ENCODE measurements around the gene RBFA. TPM values are rescaled to one million over a fixed set of nuclear protein-coding genes. Genes with fewer than 3 reads are reported as not detected.
"Not testable (repeated sequence)": the region's sequence is repeated elsewhere in the genome, so short reads cannot be mapped to it uniquely, and the experiment has no call there.

The RBFA gene
- total and polyA plus RNA-seq, 8 donors, result 12.8 to 58.8 (median 24.5) TPM

- TF ChIP-seq EP300 (IDR thresholded peaks at IDR 0.05) (no peak), POLR2A (IDR thresholded peaks at IDR 0.05) (no peak), POLR2AphosphoS5 (IDR thresholded peaks at IDR 0.05) (no peak)
- TF ChIP-seq, protein P1, sequence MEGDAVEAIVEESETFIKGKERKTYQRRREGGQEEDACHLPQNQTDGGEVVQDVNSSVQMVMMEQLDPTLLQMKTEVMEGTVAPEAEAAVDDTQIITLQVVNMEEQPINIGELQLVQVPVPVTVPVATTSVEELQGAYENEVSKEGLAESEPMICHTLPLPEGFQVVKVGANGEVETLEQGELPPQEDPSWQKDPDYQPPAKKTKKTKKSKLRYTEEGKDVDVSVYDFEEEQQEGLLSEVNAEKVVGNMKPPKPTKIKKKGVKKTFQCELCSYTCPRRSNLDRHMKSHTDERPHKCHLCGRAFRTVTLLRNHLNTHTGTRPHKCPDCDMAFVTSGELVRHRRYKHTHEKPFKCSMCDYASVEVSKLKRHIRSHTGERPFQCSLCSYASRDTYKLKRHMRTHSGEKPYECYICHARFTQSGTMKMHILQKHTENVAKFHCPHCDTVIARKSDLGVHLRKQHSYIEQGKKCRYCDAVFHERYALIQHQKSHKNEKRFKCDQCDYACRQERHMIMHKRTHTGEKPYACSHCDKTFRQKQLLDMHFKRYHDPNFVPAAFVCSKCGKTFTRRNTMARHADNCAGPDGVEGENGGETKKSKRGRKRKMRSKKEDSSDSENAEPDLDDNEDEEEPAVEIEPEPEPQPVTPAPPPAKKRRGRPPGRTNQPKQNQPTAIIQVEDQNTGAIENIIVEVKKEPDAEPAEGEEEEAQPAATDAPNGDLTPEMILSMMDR (IDR thresholded peaks at IDR 0.05), result no peak
- Histone ChIP-seq H3K27me3 (no peaks in the 10 kb centered on the region), H3K36me3 (no peaks in the 10 kb centered on the region), H3K9me3 (peaks cover 4 to 72% (median 47%) of the 10 kb centered on the region in 4 donors), H3K27ac (no peak overlapping the region), H3K4me3 (no peak overlapping the region), H3K4me1 (peaks cover 0 to 7% (median 0%) of the 10 kb centered on the region in 4 donors)
- 96 to 99% (median 98%) methylated on average over 20 of the region's 20 CpGs for WGBS, 5 donors
- no peak for DNase-seq
- intact Hi-C loops (cut with DNase I; ENCODE audit: low total_unique reads), result no loop called here
Measured at GRCh38 chr18:80012714-80013113, 21.5 kb upstream of the RBFA start.

GRCh38 chr18:80022613-80023012, 11.6 kb upstream of the RBFA start:
- H3K27ac ChIP-seq, result no peak overlapping the region
- intact Hi-C loops (cut with DNase I; ENCODE audit: low total_unique reads), result no loop called here
- H3K36me3 ChIP-seq, result peaks cover 0 to 35% (median 2%) of the 10 kb centered on the region in 4 donors
- H3K27me3 ChIP-seq, result no peaks in the 10 kb centered on the region
- TF ChIP-seq, protein P1 (IDR thresholded peaks at IDR 0.05), result no peak
- no peak for TF ChIP-seq POLR2A (IDR thresholded peaks at IDR 0.05)
- TF ChIP-seq EP300 (IDR thresholded peaks at IDR 0.05), result no peak
- no peak for TF ChIP-seq POLR2AphosphoS5 (IDR thresholded peaks at IDR 0.05)
- 37 to 50% (median 38%) methylated on average over 1 of the region's 1 CpG for WGBS, 5 donors
- no peaks in the 10 kb centered on the region for H3K4me1 ChIP-seq
- H3K9me3 ChIP-seq, result peaks cover 50 to 97% (median 88%) of the 10 kb centered on the region in 4 donors
- no peak overlapping the region for H3K4me3 ChIP-seq
- DNase-seq, result no peak

GRCh38 chr18:80023173-80023572, 11.1 kb upstream of the RBFA start:
- Histone ChIP-seq H3K27me3 (no peaks in the 10 kb centered on the region), H3K27ac (no peak overlapping the region), H3K9me3 (peaks cover 50 to 96% (median 88%) of the 10 kb centered on the region in 4 donors), H3K4me3 (no peak overlapping the region), H3K4me1 (no peaks in the 10 kb centered on the region), H3K36me3 (peaks cover 0 to 35% (median 2%) of the 10 kb centered on the region in 4 donors)
- intact Hi-C loops (cut with DNase I; ENCODE audit: low total_unique reads), result no loop called here
- TF ChIP-seq, protein P1 (IDR thresholded peaks at IDR 0.05), result no peak
- no peak for TF ChIP-seq EP300 (IDR thresholded peaks at IDR 0.05)
- WGBS, 5 donors, result 53 to 72% (median 58%) methylated on average over 4 of the region's 4 CpGs
- no peak for DNase-seq

DNA sequence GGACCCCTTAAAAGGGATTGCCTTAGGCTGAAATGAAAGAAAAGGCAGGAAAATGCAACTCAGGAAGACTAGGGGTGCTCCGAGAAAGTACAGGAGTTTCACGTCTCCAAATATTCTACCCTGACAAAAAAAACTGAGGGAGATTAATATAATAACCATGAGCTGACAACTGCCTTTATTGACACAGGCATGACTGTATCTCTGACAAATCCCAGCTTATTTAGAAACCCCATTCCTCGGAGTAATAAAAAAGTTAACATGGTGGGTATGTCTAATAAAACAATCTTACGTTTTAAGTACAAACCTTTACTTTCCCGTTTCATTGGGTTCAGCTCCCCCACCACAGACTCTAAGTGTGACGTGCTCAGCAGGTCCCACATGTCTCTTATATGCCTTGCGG, 7.9 kb upstream of the RBFA start:
- DNase-seq, result no peak
- TF ChIP-seq, protein P1 (IDR thresholded peaks at IDR 0.05), result no peak
- no peak for TF ChIP-seq POLR2A (IDR thresholded peaks at IDR 0.05)
- no peak for TF ChIP-seq EP300 (IDR thresholded peaks at IDR 0.05)
- TF ChIP-seq POLR2AphosphoS5 (IDR thresholded peaks at IDR 0.05), result no peak
- no peaks in the 10 kb centered on the region for H3K4me1 ChIP-seq
- no peak overlapping the region for H3K27ac ChIP-seq
- peaks cover 0 to 43% (median 2%) of the 10 kb centered on the region in 4 donors for H3K36me3 ChIP-seq
- no peak overlapping the region for H3K4me3 ChIP-seq
- intact Hi-C loops (cut with DNase I; ENCODE audit: low total_unique reads), result no loop called here
- no peaks in the 10 kb centered on the region for H3K27me3 ChIP-seq
- peaks cover 35 to 75% (median 62%) of the 10 kb centered on the region in 4 donors for H3K9me3 ChIP-seq
- 91 to 97% (median 94%) methylated on average over 7 of the region's 7 CpGs for WGBS, 5 donors

DNA sequence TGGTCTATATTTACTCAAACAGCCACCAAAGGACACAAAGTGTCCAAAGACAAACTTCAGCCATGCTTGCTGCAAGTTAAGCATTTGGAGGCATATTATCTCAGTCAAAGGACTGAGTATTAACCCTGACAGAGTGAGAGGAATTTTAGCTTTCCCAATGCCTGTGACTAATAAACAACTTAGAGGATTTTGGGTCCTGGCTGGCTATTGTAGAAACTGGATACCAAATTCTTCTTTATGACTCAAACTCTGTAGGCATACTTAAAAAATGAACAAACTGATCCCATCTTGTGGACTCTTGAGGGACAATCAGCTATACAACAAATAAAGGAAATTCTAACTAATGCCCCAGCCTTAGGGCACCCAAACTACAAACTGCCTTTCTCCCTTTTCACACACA, 6.5 kb upstream of the RBFA start:
- H3K4me3 ChIP-seq; DNase-seq; intact Hi-C loops (cut with DNase I; ENCODE audit: low total_unique reads); H3K27me3 ChIP-seq; H3K27ac ChIP-seq; H3K4me1 ChIP-seq: not testable (repeated sequence)
- Histone ChIP-seq H3K36me3 (peaks cover 0 to 43% (median 2%) of the 10 kb centered on the region in 4 donors), H3K9me3 (peaks cover 21 to 61% (median 48%) of the 10 kb centered on the region in 4 donors)

Measured in stomach (tissue), 9 donors.